ENCODE measurements around the gene DGKQ. TPM values are rescaled to one million over a fixed set of nuclear protein-coding genes. Genes with fewer than 3 reads are reported as not detected.

DGKQ gene
- total and polyA plus RNA-seq, 2 experiments from 2014 or later: 4.0 to 22.4 TPM

GRCh38 chr4:957231-957580 lies 16.2 kb downstream of the DGKQ start:
- Mint-ChIP-seq H3K4me3 (no peak overlapping the region), H3K4me1 (no peaks in the 10 kb centered on the region), H3K27ac (no peak overlapping the region), H3K27me3 (ENCODE audit: insufficient read depth, low read depth, poor library complexity) (peaks cover 4% of the 10 kb centered on the region), H3K36me3 (ENCODE audit: low read depth) (no peaks in the 10 kb centered on the region; the same call in 2 of the 3 replicates), H3K9me3 (no peaks in the 10 kb centered on the region)
- Histone ChIP-seq H3K79me2 (replicated peaks; ENCODE audit: insufficient read depth) (no peaks in the 10 kb centered on the region), H3K27me3 (ENCODE audit: insufficient read depth) (no peaks in the 10 kb centered on the region), H3K9me2 (ENCODE audit: insufficient read depth) (no peaks in the 10 kb centered on the region), H3K36me3 (ENCODE audit: insufficient read depth) (no peaks in the 10 kb centered on the region), H3F3A (replicated peaks; ENCODE audit: low read depth) (no peaks in the 10 kb centered on the region), H4K20me1 (replicated peaks; ENCODE audit: insufficient read depth) (no peaks in the 10 kb centered on the region; the same call in 1 of the 2 replicates), H3K4me1 (ENCODE audit: insufficient read depth) (no peaks in the 10 kb centered on the region), H3K4me2 (no peak overlapping the region), H2AFZ (no peak overlapping the region), H3K27ac (ENCODE audit: low read depth) (no peak overlapping the region), H3K4me3 (no peak overlapping the region)
- no peak for DNase-seq (ENCODE audit: low spot score)
- no peak for TF ChIP-seq JUNB (IDR thresholded peaks at IDR 0.05; ENCODE audit: unreplicated experiment)
- no peak for TF ChIP-seq CREB1 (CRISPR knock-in tag; IDR thresholded peaks at IDR 0.05; ENCODE audit: low read depth)
- TF ChIP-seq STAT1 (IDR thresholded peaks at IDR 0.05; ENCODE audit: unreplicated experiment): no peak
- TF ChIP-seq ZNF331 (CRISPR knock-in tag; IDR thresholded peaks at IDR 0.05; ENCODE audit: low read depth): no peak
- TF ChIP-seq POLR2AphosphoS5 (IDR thresholded peaks at IDR 0.05; ENCODE audit: low read depth): no peak
- TF ChIP-seq EZH2phosphoT487 (IDR thresholded peaks at IDR 0.05; ENCODE audit: unreplicated experiment): no peak
- TF ChIP-seq ETS1 (IDR thresholded peaks at IDR 0.05): no peak
- TF ChIP-seq ZNF462 (CRISPR knock-in tag; IDR thresholded peaks at IDR 0.05): no peak
- TF ChIP-seq NANOG (IDR thresholded peaks at IDR 0.05; ENCODE audit: borderline replicate concordance): no peak
- TF ChIP-seq ZNF114 (CRISPR knock-in tag; IDR thresholded peaks at IDR 0.05): no peak
- no peak for TF ChIP-seq CTCF (conservative IDR thresholded peaks at IDR 0.05; ENCODE audit: low read depth in 2 of 2)
- no peak for TF ChIP-seq REST (IDR thresholded peaks at IDR 0.05; ENCODE audit: unreplicated experiment)
- no peak for TF ChIP-seq EZH2 (IDR thresholded peaks at IDR 0.05; ENCODE audit: low read depth, unreplicated experiment)
- ATAC-seq: no peak

Measured in GM23338 (cell line).